ENCODE measurements around the gene RAB7A.
"Not testable (repeated sequence)": the region's sequence is repeated elsewhere in the genome, so short reads cannot be mapped to it uniquely, and the experiment has no call there.

RAB7A gene

DNA sequence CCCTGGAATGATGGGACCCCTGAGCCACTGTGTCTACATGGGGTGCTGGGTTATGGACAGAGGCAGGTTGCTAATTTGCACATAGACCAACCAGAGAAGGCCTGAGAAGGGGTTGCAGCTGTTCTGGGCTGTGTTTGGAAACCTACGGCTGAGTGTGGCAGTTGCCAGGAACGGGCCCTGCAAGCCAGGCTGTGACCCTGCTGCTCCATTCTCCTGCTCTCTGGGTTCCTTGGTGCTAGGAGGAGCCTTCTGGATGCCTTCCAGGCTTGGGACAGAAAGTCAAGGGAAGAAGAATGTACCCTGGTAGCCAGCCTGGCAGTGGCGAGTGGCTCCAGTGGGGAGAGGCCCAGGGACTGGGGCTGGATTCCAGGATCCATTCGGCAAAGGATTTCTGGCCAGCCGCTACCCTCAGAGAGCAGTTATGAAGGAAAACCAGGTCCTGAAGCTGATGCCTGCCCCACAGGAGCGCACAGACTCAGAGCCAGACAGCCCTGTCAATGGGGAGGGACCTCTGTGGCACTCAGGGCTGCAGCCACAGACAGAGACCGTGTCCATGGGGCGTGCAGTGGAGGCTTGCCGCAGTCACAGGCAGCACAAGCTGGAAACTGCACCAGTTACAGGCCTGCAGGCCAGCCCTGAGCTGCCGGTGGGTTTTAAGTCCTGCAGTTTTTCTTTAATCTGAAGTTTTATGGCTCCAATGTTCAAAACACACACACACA, 98.3 kb downstream of the RAB7A start:
- no peak for DNase-seq

- DNase-seq = no peak
Measured at GRCh38 chr3:128825117-128825725, 99.2 kb downstream of the RAB7A start.

DNA sequence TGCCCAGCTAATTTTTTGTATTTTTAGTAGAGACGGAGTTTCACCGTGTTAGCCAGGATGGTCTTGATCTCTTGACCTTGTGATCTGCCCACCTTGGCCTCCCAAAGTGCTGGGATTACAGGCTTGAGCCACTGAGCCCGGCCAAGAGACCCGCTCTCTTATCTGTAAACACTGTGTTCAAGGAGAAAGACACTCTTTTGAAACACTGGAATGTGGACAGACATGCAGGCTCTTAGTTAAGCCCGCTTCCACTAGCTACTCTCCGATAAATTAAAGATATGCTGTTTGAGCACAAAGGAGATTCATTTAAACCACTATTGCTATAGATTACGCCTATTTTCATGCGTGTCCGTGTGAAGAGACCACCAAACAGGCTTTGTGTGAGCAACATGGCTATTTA, 103.1 kb downstream of the RAB7A start:
- DNase-seq = not testable (repeated sequence)

GRCh38 chr3:128829925-128830625, 104.1 kb downstream of the RAB7A start:
- not testable (repeated sequence) for DNase-seq

DNA sequence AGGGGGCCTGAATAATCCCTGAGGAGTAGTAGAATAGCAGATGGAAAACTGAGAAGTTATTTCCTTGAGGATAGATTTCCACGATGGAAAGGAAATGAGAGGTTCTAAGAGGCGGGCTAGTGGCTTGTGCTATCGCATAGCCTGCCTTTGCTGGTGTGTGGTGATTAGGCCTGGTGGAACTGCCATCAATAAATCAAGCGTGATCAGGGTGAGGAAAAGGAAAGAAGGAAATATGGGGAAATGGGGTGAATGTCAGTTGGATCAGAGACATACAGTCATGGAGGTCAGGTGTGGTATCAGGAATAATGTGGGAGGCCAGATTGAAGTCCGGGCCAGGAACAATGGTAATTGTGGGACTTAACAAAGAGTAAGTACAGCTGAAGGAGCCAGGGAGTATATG, 104.8 kb downstream of the RAB7A start:
- not testable (repeated sequence) for DNase-seq

DNA sequence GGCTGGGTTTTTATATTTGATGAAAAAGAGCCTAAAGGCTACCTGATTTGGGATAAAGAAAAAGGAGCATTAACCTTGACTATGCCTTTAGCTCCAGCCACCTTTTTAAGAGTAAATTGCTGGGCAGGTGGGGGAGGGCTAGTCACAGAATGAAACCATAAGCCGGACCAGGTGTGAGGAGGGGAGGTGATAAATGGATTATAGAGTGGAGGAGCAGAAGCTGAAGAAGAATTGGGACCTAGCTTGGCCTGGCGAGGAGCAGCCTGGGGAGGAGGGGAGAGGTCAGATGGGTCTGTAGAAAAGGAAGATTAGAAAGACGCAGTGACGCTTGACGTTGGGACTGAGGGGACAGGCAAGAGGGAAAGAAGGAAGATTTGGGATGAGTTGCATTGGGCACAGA, 107.0 kb downstream of the RAB7A start:
- DNase-seq = not testable (repeated sequence)

GRCh38 chr3:128835096-128835495, 109.1 kb downstream of the RAB7A start:
- no peak for DNase-seq

GRCh38 chr3:128841926-128842920, 116.2 kb downstream of the RAB7A start:
- no peak for DNase-seq

GRCh38 chr3:128844502-128844901, 118.5 kb downstream of the RAB7A start:
- no peak for DNase-seq

- no peak for DNase-seq
Measured at GRCh38 chr3:128845119-128845777, 119.3 kb downstream of the RAB7A start.

DNA sequence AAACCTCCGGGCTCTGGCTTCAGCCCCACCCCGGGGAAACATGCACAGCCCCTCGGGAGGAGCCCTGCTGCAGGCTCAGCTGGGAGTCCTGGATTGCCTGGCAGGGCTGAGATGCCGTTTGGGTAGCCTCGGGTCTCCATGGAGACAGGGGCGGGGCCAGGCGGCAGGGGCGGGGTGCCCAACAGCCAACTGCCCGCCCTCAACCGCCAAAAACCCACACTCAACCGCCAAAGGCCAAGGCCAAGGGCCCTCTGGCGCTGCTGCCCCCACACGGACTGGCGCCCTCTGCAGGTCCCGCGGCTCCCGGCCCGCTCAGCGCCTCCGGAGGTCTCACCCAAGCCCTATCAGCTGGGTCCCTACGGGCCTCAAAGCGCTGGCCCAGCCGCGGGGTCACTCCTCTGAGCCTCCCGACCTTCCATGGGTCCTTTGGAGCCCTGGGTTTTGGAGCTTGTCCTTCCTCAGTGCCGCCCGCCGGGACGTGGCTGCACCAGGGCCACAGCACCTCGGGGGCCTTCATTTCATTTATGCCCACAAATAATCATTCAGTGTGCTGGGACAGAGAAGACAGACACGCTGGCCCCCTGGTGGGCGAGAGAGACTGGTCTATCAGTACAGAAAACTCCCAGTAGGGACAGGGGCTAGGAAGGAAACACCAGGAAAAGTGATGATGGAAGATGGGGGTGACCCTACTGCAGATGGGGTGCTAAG, 119.9 kb downstream of the RAB7A start:
- DNase-seq = peak; percentile 84

GRCh38 chr3:128846486-128846891, 120.5 kb downstream of the RAB7A start:
- DNase-seq = no peak

GRCh38 chr3:128847666-128848370, 121.8 kb downstream of the RAB7A start:
- no peak for DNase-seq

DNA sequence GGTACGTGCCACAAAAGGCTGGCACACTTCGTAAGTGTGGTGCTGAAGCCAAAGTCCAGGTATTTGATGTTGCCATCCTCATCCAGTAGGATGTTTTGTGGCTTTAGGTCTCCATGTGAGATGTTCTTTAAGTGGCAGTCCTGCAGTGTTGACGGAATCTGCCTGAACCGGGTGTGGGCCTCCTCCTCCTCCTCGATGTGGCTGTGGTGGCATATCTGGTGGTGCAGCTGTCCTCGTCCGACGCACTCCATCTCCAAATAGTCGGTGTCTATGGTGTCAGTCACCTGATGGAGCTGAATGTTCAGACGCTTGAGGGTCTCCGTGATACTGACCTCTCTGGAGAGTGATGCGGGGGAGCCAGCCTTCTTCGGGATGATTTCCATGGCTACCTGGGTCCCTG, 123.0 kb downstream of the RAB7A start:
- no peak for DNase-seq

GRCh38 chr3:128849911-128850455, 124.0 kb downstream of the RAB7A start:
- no peak for DNase-seq

- no peak for DNase-seq
Measured at GRCh38 chr3:128850544-128850943, 124.6 kb downstream of the RAB7A start.

- DNase-seq = no peak
Measured at GRCh38 chr3:128851601-128852000, 125.6 kb downstream of the RAB7A start.

DNA sequence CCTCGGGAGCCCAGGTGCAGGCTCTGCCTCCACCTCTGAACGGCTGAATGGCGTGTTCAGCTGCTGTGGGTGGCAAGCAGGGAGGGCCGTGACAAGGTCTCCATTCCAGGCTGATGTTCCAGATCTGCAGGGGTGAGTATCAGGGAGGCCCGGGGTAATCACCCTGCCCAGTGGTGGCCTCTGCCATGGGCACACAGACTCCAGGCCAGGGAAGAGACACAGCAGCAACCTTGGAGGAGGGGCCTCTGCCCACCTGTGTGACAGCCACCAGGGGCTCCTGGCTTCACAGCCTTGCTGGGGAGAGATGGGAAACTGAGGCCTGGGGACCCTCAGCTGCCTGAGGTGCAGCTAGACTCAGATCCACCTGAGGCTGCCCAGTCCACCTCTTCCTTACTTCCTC, 127.8 kb downstream of the RAB7A start:
- DNase-seq = no peak

GRCh38 chr3:128854475-128854874, 128.5 kb downstream of the RAB7A start:
- no peak for DNase-seq

GRCh38 chr3:128855569-128855968, 129.6 kb downstream of the RAB7A start:
- no peak for DNase-seq

GRCh38 chr3:128858167-128858566, 132.2 kb downstream of the RAB7A start:
- no peak for DNase-seq

All from NCI-H2029 (cell line).